HG03460 (cell line): Measurements from ENCODE around the gene DDX41.
"Not testable (repeated sequence)": the region's sequence is repeated elsewhere in the genome, so short reads cannot be mapped to it uniquely, and the experiment has no call there.

ENCODE experiments used
- ATAC-seq: cut with Tn5 transposase; IDR thresholded peaks from one replicate; pipeline ENCODE4 v1.9.1; 2021; ENCODE audit not compliant: unreplicated experiment

DDX41 gene

DNA sequence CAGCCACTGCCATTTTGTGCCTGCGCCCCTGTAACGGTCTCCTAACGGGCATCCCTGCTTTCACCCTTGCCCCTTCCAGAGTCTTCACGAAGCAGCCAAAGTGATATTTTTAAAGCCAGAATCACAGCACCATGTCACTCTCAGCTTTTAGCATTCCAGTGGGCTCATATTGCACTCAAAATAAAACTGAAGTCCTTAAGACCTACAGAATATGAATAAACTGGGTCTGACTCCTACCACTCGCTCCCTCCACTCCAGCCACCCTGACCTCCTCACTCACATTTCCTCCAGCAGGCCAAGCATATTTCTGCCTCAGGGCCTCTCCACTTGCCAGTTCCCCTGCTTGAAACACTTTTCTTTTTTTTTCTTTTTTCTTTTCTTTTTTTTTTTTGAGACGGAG lies 16.9 kb downstream of the DDX41 start:
- ATAC-seq = no peak

DNA sequence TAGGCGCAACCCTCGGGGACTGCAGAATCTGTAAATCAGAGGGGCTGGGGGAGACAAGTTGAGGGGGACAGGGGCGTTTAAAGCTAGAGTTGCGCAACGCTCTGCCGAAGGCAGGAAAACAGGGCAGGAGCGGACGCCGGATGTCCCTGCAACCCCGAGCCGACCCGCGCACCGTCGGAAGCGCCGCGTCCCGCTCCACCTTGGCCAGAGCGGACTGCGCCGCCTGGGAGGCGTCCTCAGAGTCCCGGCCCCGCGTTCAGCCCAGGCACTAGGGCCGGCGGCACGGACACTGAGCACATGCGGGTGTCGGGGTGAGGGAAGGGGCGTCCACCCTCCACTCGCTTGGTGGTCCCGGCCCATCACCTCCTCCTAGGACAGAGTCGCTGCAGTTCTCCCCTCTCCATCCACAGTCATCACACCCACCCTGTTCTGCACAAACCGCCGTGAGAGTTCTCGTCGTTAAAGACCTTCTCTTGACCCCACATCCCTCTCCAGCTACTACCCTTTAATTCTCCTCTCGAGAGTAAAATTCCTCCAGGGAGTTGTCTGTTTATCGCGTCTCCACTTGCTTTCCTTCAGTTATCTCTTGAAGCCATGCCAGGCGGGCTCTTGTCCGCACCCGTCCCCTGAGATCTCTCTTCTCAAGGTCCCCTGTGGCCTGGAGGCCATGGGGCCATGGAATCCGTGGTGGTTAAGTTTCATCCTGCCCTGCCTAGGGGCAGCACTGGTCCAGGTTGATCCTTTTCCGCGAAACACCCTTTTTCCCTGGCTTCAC lies 18.6 kb downstream of the DDX41 start:
- ATAC-seq = no peak

DNA sequence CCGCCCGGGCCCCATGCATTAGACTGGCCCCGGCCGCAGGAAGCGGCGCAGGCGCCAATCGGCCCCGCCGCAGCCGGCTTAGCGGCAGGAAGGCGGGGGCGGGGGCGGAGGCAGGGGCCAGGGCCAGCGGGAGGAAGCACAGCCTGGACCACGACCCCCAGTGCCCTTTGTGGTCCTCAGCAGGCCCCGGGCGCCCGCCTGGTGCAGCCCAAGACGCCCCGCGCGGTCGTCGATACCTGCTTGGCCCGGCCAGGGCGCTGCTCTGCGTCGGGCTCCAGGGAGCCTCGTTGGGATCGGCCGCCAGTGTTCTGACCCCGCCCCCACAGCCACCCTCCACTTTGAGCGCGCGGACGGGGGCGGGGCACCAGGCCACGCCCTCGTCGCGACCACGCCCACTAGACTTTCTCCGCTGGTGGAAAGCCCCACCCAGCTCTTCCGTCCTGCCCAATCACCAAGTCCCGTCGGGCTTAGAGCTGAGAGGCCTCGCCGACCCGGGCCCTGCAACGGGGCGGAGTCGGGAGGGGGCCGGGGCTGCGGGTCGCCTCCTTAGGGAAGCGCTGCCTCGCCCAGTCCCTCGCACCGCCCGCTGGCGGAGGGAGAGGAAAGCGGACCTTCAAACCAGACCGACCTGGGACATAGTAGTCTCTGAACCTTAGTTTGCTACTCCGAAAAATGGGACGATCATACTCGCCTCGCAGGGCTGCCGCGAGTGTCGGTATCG lies 19.3 kb downstream of the DDX41 start, which contains the start of gene PDLIM7:
TSS of gene PDLIM7 (minus strand) at position 313 of the 721 bp plus-strand sequence. CDS start 1,092 bp downstream, outside the sequence.
- ATAC-seq = peak; percentile 74

DNA sequence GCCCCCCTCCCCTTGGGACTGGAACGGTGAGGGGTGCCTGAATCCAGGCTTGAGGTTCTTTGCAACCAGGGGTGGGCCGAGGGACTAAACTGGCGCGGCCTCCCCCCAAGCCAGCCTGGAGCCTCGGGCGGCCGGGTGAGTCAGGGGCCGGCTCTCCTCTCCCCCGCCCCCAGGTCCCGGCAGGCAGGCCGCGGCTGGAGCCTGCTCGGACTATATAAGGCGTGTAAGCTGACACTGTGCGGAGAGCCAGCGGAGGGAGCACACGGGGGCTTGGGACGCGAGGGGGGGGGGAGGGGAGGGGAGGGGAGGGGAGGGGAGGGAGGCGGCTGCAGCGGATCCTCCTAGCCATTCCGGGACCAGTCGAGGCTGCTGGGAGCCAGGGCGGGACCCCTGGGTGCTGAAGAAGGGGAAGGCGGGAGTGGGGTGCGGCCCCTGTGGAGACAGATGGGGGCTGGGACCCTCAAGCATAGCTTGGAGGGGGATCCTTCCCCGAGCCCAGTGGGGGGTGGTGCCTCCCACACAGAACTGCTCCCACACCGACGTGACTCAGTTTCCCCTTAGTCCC lies 20.0 kb downstream of the DDX41 start:
- no peak for ATAC-seq

DNA sequence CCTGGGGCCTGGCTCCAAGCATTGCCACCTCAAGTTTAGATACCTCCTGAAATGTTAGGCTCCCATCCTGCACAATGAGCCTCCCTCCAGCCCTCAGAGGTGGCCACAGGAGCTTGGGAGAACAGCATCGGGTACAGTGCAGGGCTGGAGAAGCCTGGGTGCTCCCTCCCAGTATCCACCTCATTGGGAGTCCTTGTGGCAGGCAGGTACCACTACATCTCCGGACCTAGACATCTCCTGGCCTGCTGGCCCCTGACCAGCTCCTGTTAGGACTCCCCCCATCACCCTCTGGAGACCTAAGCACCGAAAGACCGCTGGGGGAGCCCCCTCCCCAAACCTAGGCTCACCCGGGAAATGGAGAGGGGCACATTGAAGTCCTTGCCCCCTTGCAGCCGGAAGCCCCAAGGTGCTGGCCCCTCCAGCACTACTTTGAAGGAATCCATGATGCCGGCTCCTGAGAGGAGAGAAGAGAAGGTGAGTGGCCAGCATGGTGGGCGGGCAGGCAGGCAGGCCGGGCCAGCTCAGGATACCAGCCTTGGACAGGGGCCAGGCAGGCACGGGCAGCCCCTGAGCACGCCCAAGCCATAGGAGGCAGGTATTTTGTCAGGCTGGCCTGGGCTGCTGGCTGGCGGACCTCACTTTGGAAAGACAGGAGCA lies 20.6 kb downstream of the DDX41 start:
- ATAC-seq = no peak

DNA sequence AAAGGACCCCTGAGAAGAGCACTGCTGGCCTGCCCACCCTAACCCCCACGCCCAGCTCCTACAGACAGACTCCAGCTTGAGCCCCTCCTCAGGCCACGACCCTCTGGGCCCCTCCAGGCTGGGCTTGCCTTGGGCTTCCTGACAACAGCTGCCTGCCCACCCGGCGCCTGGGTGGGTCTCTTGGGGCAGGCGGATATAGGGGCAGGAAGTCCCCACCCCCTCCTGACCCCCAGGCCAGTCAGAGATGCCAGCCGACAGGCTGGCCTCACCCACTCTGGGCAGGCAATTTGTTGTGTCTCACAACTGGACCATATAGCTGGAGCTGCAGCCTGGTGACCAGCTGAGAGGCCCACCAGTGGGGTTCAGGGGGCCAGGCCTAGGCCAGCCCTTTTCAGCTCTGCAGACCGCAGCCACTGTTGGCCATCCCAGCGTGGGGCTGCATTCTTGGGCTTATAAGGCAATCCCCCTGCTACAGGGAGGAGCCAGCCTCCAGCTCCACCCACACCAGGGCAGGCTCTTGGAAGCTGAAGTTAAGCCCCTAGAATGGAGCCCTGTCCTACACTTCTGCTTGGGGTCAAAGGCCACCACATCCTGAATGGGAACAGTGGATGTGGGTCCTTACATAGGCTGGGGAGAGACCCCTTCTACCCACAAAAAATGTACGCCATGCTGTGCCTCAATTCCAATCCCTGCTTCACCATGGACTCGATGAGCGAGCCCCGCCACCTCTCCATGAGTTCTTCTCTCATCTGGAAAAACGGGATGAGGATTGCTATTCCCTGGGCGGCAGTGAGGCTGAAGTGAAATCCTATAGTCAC lies 21.3 kb downstream of the DDX41 start:
- no peak for ATAC-seq

DNA sequence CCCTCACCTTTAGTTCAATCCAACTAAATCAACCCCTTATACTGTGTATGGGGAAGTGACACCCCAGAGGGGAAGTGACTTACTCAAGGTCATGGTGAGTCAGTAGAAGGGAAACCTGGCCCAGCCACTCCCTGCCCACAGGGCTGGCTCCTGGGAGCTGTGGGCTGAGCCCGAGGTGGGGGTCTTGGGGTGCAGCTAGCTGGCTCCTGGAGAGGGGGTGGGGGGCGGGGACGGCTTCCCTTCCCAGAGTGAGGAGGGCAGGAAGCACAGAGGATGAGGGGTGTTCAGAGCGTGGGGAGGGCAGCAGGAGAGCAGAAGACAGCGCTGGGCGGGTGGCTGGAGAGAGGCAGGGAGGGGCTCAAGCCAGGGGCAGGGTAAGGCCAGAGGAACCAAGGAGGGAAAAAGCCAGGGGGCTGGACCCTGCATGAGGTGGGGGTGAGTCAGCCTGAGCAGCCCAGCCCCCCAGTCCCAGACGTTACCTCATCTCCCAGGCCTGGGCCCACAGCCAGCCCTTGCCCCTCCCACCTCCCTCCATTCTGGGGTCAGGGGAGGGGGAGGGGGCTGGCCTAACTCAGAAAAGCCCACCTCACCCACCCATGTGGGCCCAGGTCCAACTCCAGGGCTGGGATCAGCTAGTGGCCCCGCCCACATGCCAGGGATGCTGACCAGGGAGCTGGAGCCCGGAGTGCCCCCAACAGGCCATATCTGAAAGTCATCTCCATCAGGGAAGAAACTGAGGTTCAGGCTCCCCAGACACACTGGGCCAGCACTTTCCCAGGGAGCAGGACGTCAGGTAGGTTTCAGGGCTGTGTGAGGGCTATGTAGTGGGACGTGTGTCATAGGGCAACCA lies 22.2 kb downstream of the DDX41 start:
- no peak for ATAC-seq

DNA sequence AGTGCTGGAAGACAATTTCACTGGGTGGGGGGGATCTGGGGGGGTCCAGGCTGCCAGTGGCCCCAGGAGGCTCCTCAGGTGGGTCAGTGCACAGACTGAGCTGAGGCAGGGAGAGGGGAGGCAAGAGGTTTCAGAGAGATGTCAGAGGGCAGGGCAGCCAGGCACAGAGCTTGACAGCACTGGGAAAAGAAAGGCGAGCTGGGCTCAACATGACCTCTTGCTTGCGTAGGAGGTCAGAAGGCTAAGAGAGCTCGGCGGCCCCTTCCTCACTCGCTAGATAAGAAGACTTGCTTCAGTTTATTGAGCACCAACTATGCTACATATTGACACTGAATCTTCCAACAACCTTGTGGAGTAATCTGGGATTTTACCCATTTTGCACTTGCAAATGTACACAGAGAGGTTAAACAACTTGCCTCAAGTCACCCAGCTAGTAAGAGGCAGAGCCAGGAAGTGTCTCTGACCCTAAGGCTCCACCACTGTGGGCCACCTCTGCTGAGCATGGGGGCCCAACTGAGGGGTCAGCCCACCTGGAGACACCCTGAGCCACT lies 22.9 kb downstream of the DDX41 start:
- no peak for ATAC-seq

DNA sequence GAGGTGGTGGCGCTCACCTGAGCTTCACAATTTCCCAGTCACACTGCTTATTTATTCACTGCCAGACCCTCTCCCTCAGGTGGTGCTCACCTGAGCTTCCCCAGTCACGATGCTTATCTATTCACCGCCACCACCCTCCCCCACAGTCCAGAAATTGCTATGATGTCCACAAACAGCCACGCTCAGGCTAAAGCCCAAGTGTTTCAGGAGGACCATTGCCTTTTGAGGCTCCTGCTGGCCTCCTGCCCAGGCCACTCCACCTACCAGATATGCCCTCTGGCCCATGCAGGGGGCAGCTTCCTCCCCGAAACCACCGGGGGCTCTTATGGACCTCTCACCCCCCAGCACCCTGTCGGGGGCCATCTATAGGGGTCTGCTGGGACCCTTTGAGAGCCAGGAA lies 23.9 kb downstream of the DDX41 start:
- ATAC-seq = no peak

DNA sequence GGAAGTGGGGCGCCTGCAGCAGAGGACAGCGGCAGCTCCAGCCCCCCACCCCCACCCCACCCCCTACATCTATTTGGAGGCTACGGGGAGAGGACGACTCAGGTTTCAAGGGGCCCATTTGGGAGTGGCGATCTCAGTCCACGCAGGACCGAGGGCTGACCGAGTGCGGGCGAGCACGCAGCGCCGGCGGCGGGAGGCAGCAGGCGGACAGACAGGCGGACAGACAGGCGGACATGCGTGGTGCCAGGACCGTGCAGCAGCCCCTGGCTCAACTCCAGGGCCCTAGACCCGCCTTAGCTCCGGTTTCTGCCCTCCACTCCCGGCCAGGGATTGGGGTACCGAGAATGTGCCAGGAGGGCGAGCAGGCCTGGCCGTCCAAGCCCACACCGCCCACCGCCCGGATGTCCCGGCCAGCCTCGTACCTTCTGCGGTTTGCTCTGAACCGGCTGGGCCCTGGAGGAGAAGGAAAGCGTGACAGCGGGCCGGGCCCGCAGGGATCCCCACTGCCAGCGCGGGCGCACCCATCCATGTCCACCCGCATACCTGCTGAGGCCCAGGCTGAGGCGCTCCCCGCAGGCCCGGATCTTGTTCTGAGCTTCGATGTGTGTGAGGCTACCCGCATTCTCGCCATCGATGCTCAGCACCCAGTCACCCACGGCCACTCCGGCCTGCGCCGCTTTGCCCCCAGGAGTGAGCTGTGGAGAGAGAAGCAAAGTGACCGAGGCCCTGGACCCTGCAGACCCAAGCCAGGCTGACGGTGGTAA lies 24.6 kb downstream of the DDX41 start:
- no peak for ATAC-seq

DNA sequence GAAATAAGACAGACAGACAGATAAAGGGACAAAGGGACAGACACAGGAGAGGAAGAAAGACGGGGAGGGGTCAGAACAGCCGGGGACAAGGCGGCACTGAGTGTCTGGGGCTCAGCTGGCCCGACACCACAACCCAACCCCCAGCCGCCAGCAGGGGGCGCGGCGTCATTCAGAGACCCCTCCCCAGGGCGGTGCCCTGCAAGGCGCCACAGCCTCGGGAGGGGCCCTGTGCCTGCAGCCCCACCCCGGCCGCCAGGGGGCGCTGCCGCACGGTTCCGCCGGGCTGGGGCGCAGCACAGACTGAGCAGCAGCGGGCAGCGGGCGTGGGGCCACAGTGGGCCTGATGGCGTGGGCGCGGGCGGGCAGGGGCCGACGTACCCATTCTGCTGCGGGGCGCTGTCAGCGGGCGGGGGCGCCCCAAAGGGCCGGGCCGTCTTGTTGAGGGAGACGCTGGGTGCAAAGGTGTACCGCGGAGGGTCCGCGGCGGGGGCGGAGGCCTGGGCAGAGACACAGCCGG lies 25.3 kb downstream of the DDX41 start:
- no peak for ATAC-seq

DNA sequence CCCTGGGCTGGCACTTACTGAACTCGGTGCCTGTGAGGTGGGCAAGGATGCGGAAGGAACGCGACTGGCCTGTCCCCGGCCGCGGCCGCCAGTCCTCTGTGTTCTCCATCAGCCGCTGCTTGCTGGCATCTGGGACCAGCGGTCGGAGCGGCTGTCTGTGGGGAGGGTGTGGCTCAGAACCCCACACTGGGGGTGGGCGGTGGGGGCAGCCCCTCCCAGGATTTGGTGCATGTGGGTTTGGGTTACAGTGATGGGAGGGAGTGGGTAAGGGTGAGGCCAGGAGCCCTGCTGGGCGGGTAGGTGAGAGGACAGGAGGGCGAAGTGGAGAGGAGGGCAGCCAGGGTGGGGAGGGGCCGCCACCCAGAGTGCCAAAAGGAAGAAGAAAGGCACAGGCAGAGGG lies 25.8 kb downstream of the DDX41 start:
- ATAC-seq = no peak

DNA sequence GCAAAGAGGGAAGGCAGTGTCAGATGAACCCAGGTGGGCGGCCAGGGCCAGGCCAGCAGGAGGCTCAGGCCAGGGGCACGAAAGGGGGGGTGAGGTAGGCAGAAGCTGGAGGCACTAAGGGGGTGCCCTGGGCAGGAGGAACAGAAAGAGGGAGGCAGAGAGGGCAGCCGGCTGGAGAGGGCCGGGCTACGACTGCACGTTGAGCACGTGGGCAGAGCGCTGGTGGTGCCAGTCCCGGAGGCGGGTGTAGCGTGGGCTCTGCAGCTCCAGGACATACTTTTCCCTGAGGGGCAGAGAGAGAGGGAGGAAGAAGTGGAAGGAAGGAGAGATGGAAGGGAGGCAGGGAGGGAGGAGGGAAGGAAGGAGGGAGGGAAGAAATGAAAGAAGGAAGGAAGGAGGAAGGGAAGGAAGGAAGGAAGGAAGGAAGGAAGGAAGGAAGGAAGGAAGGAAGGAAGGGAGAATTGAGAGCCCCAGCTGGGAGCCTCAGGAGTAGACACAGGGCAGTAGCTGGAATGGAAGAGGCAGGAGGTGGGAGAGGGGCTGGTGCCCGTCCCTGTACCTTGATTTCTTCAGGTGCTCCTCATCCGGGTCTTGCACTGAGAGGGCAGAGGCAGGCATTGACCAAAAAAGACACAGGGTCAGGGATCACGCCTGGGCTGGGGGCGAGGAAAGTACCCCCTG lies 26.3 kb downstream of the DDX41 start:
- ATAC-seq = no peak

DNA sequence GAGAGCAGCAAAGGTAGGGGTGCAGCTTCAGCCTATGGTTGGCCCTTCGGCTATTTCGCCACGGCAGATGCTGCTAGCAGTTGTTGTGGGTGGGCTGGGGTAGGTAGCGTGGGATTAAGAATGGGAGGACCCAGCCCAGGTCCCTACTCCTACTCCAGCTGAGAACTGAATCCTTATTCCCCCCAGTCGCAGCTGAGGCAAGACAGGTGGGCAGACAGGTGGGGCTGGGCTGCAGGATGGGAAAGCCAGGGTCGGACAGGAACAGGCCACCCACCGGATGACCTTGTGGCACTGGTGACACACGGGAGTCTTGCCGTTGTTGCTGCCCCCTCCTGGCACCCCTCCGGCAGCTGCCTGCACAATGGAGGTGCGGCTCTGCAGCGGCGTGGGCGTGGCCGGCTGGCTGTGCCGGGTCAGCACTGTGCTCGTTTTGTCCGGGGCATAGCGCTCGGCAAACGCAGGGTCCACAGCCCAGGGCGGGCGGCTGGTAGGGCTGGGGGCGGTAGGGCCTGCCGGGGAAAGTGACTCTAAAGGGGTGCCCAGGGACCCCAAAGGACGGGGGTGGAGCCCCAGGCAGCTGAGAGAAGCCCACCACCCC lies 27.5 kb downstream of the DDX41 start:
- no peak for ATAC-seq

DNA sequence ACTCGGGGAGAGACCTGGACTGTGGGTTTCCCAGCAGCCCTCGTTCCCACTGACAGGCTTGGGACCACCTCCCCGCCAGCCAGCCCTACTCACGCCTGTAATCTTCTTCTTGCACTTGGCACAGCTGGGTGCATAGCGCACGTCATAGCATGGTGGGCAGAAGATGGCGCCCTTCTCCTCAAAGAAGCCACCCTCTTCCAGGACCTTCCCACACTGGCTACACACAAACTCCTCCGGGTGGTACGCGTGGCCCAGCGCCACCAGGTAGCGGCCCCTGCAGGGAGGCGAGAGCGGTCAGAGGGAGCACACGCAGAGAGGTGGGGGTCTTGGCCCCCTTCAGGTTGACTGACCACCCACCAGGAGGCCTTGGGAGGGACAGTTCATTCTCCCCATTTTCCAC lies 28.8 kb downstream of the DDX41 start:
- ATAC-seq = no peak

DNA sequence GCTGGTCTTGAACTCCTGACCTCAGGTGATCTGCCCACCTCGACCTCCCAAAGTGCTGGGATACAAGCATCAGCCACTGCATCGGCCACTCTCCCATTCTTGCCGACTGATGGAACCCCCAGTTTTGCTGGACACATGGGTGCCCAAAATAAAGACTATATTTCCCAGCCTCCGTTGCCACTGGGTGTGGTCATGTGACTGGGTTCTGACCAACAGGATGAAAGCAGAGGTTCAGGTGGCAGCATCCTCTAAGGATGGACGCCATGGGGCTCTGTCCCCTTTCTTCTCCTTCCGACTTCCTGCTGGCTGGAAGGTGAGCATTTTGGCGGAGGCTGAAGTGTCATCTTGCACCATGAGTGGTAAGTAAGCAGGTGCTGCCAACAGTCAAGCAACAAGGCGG lies 29.6 kb downstream of the DDX41 start:
- ATAC-seq = no peak

DNA sequence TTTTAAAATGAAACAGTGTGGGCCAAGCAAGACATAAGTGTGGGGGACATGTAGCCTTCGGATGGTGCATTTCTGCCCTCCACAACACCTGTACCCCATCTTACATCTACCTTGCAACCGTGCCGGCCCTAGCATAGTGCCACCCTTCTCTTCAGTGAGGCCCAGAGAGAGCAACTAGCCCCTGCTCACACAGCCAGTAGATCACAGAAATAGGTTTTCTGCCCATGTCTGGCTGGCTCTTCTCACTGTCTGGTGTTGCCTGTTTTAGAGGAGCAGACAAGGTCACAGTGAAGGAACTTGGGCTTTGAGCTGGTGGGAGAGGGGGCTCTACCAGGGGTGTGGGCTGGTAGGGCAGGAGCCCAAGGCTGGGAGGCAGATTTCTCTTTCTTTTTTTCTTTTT lies 30.5 kb downstream of the DDX41 start:
- ATAC-seq = no peak

DNA sequence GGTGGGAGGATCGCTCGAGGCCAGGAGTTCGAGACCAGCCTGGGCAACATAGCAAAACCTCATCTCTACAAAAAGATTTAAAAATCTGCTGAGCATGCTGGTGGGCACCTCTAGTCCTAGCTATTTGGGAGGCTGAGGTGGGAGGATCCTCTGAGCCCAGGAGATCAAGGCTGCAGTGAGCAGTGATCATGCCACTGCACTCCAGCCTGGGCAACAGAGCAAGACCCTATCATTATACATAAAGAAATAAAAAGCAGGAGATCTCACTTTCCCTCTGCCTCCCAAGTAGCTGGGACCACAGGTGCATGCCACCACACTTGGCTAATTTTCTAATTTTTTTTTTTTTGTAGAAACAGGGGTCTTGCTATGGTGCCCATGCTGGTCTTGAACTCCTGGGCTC lies 31.0 kb downstream of the DDX41 start:
- not testable (repeated sequence) for ATAC-seq
